Loucy (cell line): ENCODE measurements around the gene ASMTL.

Source experiments
- CTCF ChIP-seq: fragments of 200-600 bp; sonication (generic); conservative IDR thresholded peaks from 2 replicates; pipeline ENCODE4 v1.5.1; 2014; ENCODE audit warnings: mild to moderate bottlenecking, antibody characterized with exemption, low read length
- EZH2phosphoT487 ChIP-seq: fragments of 200-600 bp; IDR thresholded peaks from 2 replicates; pipeline ENCODE4 v1.6.1; 2018; ENCODE audit warnings: antibody characterized with exemption, mild to moderate bottlenecking, moderate library complexity, borderline replicate concordance

GRCh38 chrX:1442016-1442665, 10.6 kb downstream of the ASMTL start:
- TF ChIP-seq EZH2phosphoT487 (no peak), CTCF (no peak)
